GM12878 (cell line): ENCODE results near the gene TENT4B. TPM values are rescaled to one million over a fixed set of nuclear protein-coding genes. Genes with fewer than 3 reads are reported as not detected.

Experiments used
- ATAC-seq: fragments of 200-7000 bp; cut with Tn5 transposase; 3 replicates; pipeline ENCODE4 v1.9.1; 2020; ENCODE audit warnings: mild to moderate bottlenecking, moderate library complexity
- BruUV-seq: library from RNA; stranded (reverse); fragments of 400-500 nt; replicated peaks from 2 replicates; lab custom pipeline; 2021; lab: Mats Ljungman, UMichigan
- CTCF ChIA-PET: fragments of 300-600 bp; sonication (Branson Sonifier 250); formaldehyde crosslinking; extraction: SDS; loops from one replicate; lab custom pipeline; 2021; ENCODE audit warnings: inconsistent platforms; lab: Yijun Ruan, JAX
- POLR2A ChIA-PET: fragments of 350-600 bp; formaldehyde crosslinking; extraction: SDS; loops from one replicate; lab custom pipeline; 2021; ENCODE audit warnings: inconsistent platforms; lab: Charles Lee
- RAD21 ChIA-PET: fragments of 300-600 bp; sonication (Branson Sonifier 250); formaldehyde crosslinking; loops from one replicate; lab custom pipeline; 2023; ENCODE audit warnings: antibody characterized with exemption; ENCODE audit not compliant: unreplicated experiment; lab: Charles Lee
- SMC1A ChIA-PET: fragments of 300-600 bp; sonication (Branson Sonifier 250); formaldehyde crosslinking; loops from one replicate; lab custom pipeline; 2023; ENCODE audit not compliant: unreplicated experiment, uncharacterized antibody; lab: Charles Lee
- DNase-seq: peaks from one replicate; pipeline ENCODE4 v3.0.0-alpha.2; 2011; ENCODE audit warnings: low read depth, low spot score
- FAIRE-seq: peaks from 3 replicates; lab custom pipeline; 2011; peaks lifted over from hg19 to GRCh38; lab: Jason Lieb, UNC
- H2AFZ ChIP-seq: 2 replicates; pipeline ENCODE4 v1.6.0; 2011; ENCODE audit warnings: low read depth, low read length, control low read depth; ENCODE audit not compliant: control insufficient read depth
- H3K27ac ChIP-seq: 2 replicates; pipeline ENCODE4 v1.5.1; 2011; ENCODE audit warnings: control low read depth; ENCODE audit not compliant: control insufficient read depth, insufficient read depth
- H3K27me3 ChIP-seq, 2 experiments: replicated peaks in 1 of 2; 2 replicates each; pipeline versions ENCODE4 v1.6.0 to v1.6.1; 2011; ENCODE audit warnings: low read length in 1 of 2; ENCODE audit not compliant: control insufficient read depth in 2 of 2, insufficient read depth in 2 of 2
- H3K36me3 ChIP-seq, 2 experiments: 2 replicates each; pipeline ENCODE4 v1.5.1; 2011; ENCODE audit warnings: low read length in 1 of 2; ENCODE audit not compliant: control insufficient read depth in 2 of 2, insufficient read depth in 2 of 2
- H3K4me1 ChIP-seq: 2 replicates; pipeline ENCODE4 v1.6.1; 2011; ENCODE audit warnings: mild to moderate bottlenecking, low read length, moderate library complexity, mixed read lengths; ENCODE audit not compliant: control insufficient read depth, insufficient read depth
- H3K4me2 ChIP-seq: 2 replicates; pipeline ENCODE4 v1.6.0; 2011; ENCODE audit warnings: control low read depth; ENCODE audit not compliant: control insufficient read depth, insufficient read depth
- H3K4me3 ChIP-seq: fragments of 200-600 bp; sonication (generic); 2 replicates; pipeline ENCODE4 v1.5.1; 2016
- H3K79me2 ChIP-seq: 2 replicates; pipeline ENCODE4 v1.6.0; 2011; ENCODE audit warnings: low read length; ENCODE audit not compliant: control insufficient read depth, insufficient read depth
- H3K9ac ChIP-seq: 2 replicates; pipeline ENCODE4 v1.8.0; 2011; ENCODE audit warnings: low read length, control low read depth, mixed read lengths; ENCODE audit not compliant: control insufficient read depth, insufficient read depth
- H3K9me3 ChIP-seq: replicated peaks from 3 replicates; pipeline ENCODE4 v1.5.1; 2011; ENCODE audit warnings: mild to moderate bottlenecking, low read length; ENCODE audit not compliant: control insufficient read depth, insufficient read depth
- H4K20me1 ChIP-seq: 2 replicates; pipeline ENCODE4 v1.6.0; 2011; ENCODE audit not compliant: control insufficient read depth, insufficient read depth
- IKZF2 ChIP-seq, 2 experiments: fragments of 450-650 bp; IDR thresholded peaks; 2 replicates each; pipeline ENCODE4 v1.6.1; 2017; ENCODE audit warnings: mild to moderate bottlenecking in 2 of 2, moderate library complexity in 2 of 2
- MXI1 ChIP-seq: fragments of 150-350 bp; IDR thresholded peaks from 2 replicates; pipeline ENCODE4 v1.6.1; 2011; ENCODE audit warnings: low read depth, mild to moderate bottlenecking, inconsistent platforms, low read length, improper control_type of control experiment
- SMC3 ChIP-seq: IDR thresholded peaks from 2 replicates; pipeline ENCODE4 v1.6.1; 2011; ENCODE audit warnings: low read length, improper control_type of control experiment, borderline replicate concordance
- SPI1 ChIP-seq: IDR thresholded peaks from 2 replicates; pipeline ENCODE4 v1.6.1; 2011; ENCODE audit warnings: low read depth, mild to moderate bottlenecking, low read length, moderate library complexity, borderline replicate concordance; ENCODE audit not compliant: insufficient read depth
- SUPT20H ChIP-seq: IDR thresholded peaks from 2 replicates; pipeline ENCODE4 v1.6.1; 2011; ENCODE audit warnings: low read depth, mild to moderate bottlenecking, low read length, moderate library complexity, borderline replicate concordance; ENCODE audit not compliant: control insufficient read depth
- ZNF24 ChIP-seq: fragments of 450-650 bp; IDR thresholded peaks from 2 replicates; pipeline ENCODE4 v1.6.1; 2017; ENCODE audit warnings: antibody characterized with exemption, mild to moderate bottlenecking
- ZNF274 ChIP-seq: IDR thresholded peaks from one replicate; pipeline ENCODE4 v1.8.0; 2011; ENCODE audit not compliant: insufficient read length, insufficient read depth
- WGBS: methylation state at CpG from one replicate; pipeline ENCODE4 v1.1.6; 2016; ENCODE audit warnings: low lambda C conversion rate; ENCODE audit not compliant: insufficient replicate concordance, insufficient coverage; ENCODE audit errors: missing lambda C conversion rate; 5-methylcytosine and 5-hydroxymethylcytosine counted together
- in situ Hi-C: fragments of 300-500 bp; cut with MboI; formaldehyde crosslinking; loops from 9 replicates; pipeline ENCODE4 v1.14.3; 2018; ENCODE audit warnings: mixed read lengths
- intact Hi-C: fragments of 100-400 bp; cut with micrococcal nuclease; formaldehyde crosslinking; loops from one replicate; pipeline ENCODE4 v1.14.2; 2022; ENCODE audit not compliant: unreplicated experiment
- polyA plus RNA-seq, 11 experiments: library from polyadenylated mRNA; depleted of rRNA in 4 of 11; unstranded in 6 of 11; stranded (reverse) in 5 of 11; fragments of >200 nt; fragmentation: Nextera tagmentation in 4 of 11; fragmentation: Illumina TruSeq in 1 of 11; extraction: Ambion mirVana in 4 of 11; extraction: Trizol in 1 of 11; gene quantifications; 1 replicate in 1 of 11; 2 replicates in 10 of 11; pipeline versions ENCODE4 v1.2.1 to v1.2.3, GENCODE V29; 2011 to 2016; ENCODE audit warnings: inconsistent platforms in 2 of 11, missing spikeins in 2 of 11, low read depth in 1 of 11
- total RNA-seq, 4 experiments: library from RNA; depleted of rRNA in 3 of 4; stranded (reverse); fragments of >200 nt in 3 of 4; fragmentation: Illumina TruSeq in 1 of 4; extraction: Trizol in 1 of 4; gene quantifications; 2 replicates each; pipeline versions ENCODE4 v1.2.1 to v1.2.3, GENCODE V29; 2013 to 2021
- TF ChIP-seq, protein P1 (sequence below): IDR thresholded peaks from 2 replicates; pipeline ENCODE4 v1.6.1; 2012; ENCODE audit warnings: low read length, inconsistent platforms
- TF ChIP-seq, protein P2 (sequence below): IDR thresholded peaks from 2 replicates; pipeline ENCODE4 v1.6.1; 2011; ENCODE audit warnings: borderline replicate concordance, low read depth, mild to moderate bottlenecking, moderate library complexity, low read length; ENCODE audit not compliant: insufficient read depth, poor library complexity, severe bottlenecking

Gene TENT4B
- total and polyA plus RNA-seq, 10 of the 15 experiments (the other 5 are each of a cell fraction or from before 2014, with no cell fraction given), result 4.4 to 16.7 (median 10.8) TPM

DNA sequence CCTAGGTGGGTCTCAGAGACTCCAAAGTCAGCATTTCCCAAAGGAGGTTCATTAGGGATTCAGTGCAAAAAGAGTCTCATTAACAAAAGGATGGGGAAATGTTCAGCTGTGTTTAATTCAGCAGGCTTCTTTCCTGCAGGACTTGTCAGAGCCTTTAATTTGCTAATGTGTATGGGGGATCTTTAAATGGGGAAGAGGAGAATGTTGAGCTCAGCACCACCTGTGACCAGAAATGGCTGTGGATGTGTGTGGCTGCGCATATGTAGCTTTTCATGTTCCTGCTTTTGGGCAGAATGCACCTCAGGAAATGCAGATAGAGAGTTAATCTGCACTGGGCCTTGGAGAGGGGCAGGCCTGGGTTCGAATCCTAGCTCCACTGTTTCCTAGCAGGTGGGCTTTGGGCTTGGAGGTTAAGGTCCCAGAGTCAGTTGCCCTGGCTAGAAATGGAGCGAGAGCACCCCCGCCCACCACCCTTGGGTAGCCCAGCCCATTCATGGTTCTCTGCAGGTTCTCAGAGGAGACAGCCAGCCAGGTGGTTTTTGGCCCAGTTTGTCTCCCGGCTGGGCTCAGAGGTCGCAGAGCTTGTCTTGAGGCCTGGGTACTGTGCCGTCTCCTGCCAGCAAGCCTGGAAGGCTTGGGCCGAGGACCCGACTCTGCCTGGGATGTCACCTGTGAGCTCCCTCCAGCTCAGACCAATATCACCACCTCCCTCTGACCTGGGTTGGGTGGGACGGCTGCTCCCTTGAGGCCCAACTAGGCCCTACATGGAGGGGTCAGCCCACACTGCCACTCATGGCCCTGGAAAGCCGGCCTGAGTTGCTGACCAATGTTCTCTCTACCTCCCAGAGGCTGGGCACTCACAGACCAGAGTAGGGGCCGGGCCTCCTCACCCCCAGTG, 122.6 kb downstream of the TENT4B start:
- Histone ChIP-seq H3K4me1 (peaks cover 61% of the 10 kb centered on the region), H3K36me3 (0 out of 4 replicates have a peak, but pooled peaks cover 0 to 2% of the 10 kb centered on the region in 2 experiments), H4K20me1 (no peaks in the 10 kb centered on the region), H3K9me3 (no peaks in the 10 kb centered on the region; the same call in 2 of the 3 replicates), H3K4me3 (peak overlapping the region; percentile 70), H3K4me2 (peak overlapping the region; percentile 99)
- intact Hi-C loops, result loop anchor here (5.0 to 10.0 kb wide), 2 partner anchors 121 to 422 kb away; partner anchors contain the start of gene TENT4B
- CTCF ChIA-PET, result interaction anchor here (0.9 to 4.3 kb wide), 16 partner anchors 10 to 531 kb away, joined by 3 to 44 read pairs (median 6); partner anchors contain the start of genes ADCY7 and CNEP1R1
- RAD21 ChIA-PET, result interaction anchor here (0.9 to 3.8 kb wide), 19 partner anchors 7 to 531 kb away, joined by 3 to 24 read pairs (median 5); partner anchors contain the start of gene CNEP1R1
- WGBS, result 74% methylated on average over 11 of the region's 12 CpGs
- POLR2A ChIA-PET, result interaction anchor here (0.6 to 2.3 kb wide), 10 partner anchors 10 to 1457 kb away, joined by 3 to 15 read pairs (median 3); partner anchors contain the start of genes ADCY7, CNEP1R1 and HEATR3
- FAIRE-seq (no peak), ATAC-seq (no peak)
- SMC1A ChIA-PET, result interaction anchor here (0.6 to 4.0 kb wide), 16 partner anchors 7 to 471 kb away, joined by 3 to 24 read pairs (median 4); partner anchors contain the start of gene ADCY7
- TF ChIP-seq SUPT20H, result no peak
- peak; percentile 27; the same call in 1 of the 2 replicates for TF ChIP-seq SPI1
- TF ChIP-seq, all 136 proteins: peak for 1
- peaks cover 64% of the 10 kb centered on the region for H3K79me2 ChIP-seq
- H3K27me3 ChIP-seq, result no peaks in the 10 kb centered on the region
- H3K9ac ChIP-seq, result peak overlapping the region; percentile 94
- DNase-seq, result no peak
- H3K27ac ChIP-seq, result peak overlapping the region; percentile 93
- no TSS peak for BruUV-seq
- in situ Hi-C loops, result no loop called here
- no peak overlapping the region for H2AFZ ChIP-seq

- WGBS, result 90% methylated on average over 2 of the region's 2 CpGs
- ChIA-PET POLR2A (no interaction called here), RAD21 (interaction anchor here (2.0 to 2.8 kb wide), 2 partner anchors 31 to 78 kb away, joined by 6 to 9 read pairs; no protein-coding TSS in a partner anchor), CTCF (interaction anchor here (1.3 to 4.3 kb wide), 4 partner anchors 11 to 65 kb away, joined by 3 to 44 read pairs (median 11); partner anchors contain the start of gene ADCY7), SMC1A (interaction anchor here (3.6 to 4.0 kb wide), 2 partner anchors 7 to 78 kb away, joined by 18 to 20 read pairs; no protein-coding TSS in a partner anchor)
- intact Hi-C loops, result loop anchor here (5.0 to 10.0 kb wide), 2 partner anchors 121 to 421 kb away; partner anchors contain the start of gene TENT4B
- H3K36me3 ChIP-seq, result 0 out of 4 replicates have a peak, but pooled peaks cover 0 to 2% of the 10 kb centered on the region in 2 experiments
- ATAC-seq (no peak), DNase-seq (no peak), FAIRE-seq (no peak)
- peak overlapping the region; percentile 70; the same call in 1 of the 2 replicates for H3K4me3 ChIP-seq
- in situ Hi-C loops, result no loop called here
- no TSS peak for BruUV-seq
- H2AFZ ChIP-seq, result no peak overlapping the region
- H3K27me3 ChIP-seq, result no peaks in the 10 kb centered on the region
- H4K20me1 ChIP-seq, result no peaks in the 10 kb centered on the region
- peak overlapping the region; percentile 99 for H3K4me2 ChIP-seq
- no peak overlapping the region for H3K9ac ChIP-seq
- H3K9me3 ChIP-seq, result no peaks in the 10 kb centered on the region; the same call in 2 of the 3 replicates
- H3K4me1 ChIP-seq, result peaks cover 66% of the 10 kb centered on the region
- peaks cover 70% of the 10 kb centered on the region for H3K79me2 ChIP-seq
- peak overlapping the region; percentile 93 for H3K27ac ChIP-seq
- TF ChIP-seq ZNF274, result no peak
- TF ChIP-seq MXI1, result no peak
- TF ChIP-seq, protein P1, sequence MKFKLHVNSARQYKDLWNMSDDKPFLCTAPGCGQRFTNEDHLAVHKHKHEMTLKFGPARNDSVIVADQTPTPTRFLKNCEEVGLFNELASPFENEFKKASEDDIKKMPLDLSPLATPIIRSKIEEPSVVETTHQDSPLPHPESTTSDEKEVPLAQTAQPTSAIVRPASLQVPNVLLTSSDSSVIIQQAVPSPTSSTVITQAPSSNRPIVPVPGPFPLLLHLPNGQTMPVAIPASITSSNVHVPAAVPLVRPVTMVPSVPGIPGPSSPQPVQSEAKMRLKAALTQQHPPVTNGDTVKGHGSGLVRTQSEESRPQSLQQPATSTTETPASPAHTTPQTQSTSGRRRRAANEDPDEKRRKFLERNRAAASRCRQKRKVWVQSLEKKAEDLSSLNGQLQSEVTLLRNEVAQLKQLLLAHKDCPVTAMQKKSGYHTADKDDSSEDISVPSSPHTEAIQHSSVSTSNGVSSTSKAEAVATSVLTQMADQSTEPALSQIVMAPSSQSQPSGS, result no peak
- no peak for TF ChIP-seq ZNF24
- TF ChIP-seq IKZF2 (IDR thresholded peaks at IDR 0.05), result no peak
- no peak for TF ChIP-seq SMC3
- TF ChIP-seq, protein P2, sequence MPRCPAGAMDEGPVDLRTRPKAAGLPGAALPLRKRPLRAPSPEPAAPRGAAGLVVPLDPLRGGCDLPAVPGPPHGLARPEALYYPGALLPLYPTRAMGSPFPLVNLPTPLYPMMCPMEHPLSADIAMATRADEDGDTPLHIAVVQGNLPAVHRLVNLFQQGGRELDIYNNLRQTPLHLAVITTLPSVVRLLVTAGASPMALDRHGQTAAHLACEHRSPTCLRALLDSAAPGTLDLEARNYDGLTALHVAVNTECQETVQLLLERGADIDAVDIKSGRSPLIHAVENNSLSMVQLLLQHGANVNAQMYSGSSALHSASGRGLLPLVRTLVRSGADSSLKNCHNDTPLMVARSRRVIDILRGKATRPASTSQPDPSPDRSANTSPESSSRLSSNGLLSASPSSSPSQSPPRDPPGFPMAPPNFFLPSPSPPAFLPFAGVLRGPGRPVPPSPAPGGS, result no peak
Measured at GRCh38 chr16:50276326-50276640, 123.2 kb downstream of the TENT4B start.
